ENCODE measurements around the gene COMMD1. TPM values are rescaled to one million over a fixed set of nuclear protein-coding genes. Genes with fewer than 3 reads are reported as not detected.

Gene COMMD1
- polyA plus RNA-seq, 1 of the 3 experiments (the other 2 are of a cell fraction): 32.5 TPM

GRCh38 chr2:62180975-62181374 lies 275.5 kb downstream of the COMMD1 start (continued):
- TF ChIP-seq, protein P1, sequence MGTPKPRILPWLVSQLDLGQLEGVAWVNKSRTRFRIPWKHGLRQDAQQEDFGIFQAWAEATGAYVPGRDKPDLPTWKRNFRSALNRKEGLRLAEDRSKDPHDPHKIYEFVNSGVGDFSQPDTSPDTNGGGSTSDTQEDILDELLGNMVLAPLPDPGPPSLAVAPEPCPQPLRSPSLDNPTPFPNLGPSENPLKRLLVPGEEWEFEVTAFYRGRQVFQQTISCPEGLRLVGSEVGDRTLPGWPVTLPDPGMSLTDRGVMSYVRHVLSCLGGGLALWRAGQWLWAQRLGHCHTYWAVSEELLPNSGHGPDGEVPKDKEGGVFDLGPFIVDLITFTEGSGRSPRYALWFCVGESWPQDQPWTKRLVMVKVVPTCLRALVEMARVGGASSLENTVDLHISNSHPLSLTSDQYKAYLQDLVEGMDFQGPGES (IDR thresholded peaks at IDR 0.05; ENCODE audit: low read depth, low read length): no peak
- TF ChIP-seq FOXJ3 (CRISPR knock-in tag; IDR thresholded peaks at IDR 0.05): no peak
- TF ChIP-seq, protein P2, sequence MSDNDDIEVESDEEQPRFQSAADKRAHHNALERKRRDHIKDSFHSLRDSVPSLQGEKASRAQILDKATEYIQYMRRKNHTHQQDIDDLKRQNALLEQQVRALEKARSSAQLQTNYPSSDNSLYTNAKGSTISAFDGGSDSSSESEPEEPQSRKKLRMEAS (IDR thresholded peaks at IDR 0.05; ENCODE audit: low read depth): no peak
- no peak for TF ChIP-seq YY1 (IDR thresholded peaks at IDR 0.05; ENCODE audit: low read depth)
- no peak for TF ChIP-seq EP300 (IDR thresholded peaks at IDR 0.05; ENCODE audit: borderline replicate concordance in 1 of 2, low read depth in 1 of 2, low read length in 1 of 2)

GRCh38 chr2:62181843-62182242 lies 276.4 kb downstream of the COMMD1 start:
- CTCF ChIA-PET: interaction anchor here (1.4 kb wide), 1 partner anchor 24 kb away, joined by 3 read pairs; no protein-coding TSS in a partner anchor
- POLR2A ChIA-PET: no interaction called here
- Histone ChIP-seq H3K27ac (ENCODE audit: low read depth in 2 of 2, low read length in 1 of 2) (no peak overlapping the region), H3K4me3 (ENCODE audit: low read depth in 2 of 2, low read length in 1 of 2) (no peak overlapping the region), H3K4me2 (no peak overlapping the region), H3K27me3 (ENCODE audit: insufficient read depth) (no peaks in the 10 kb centered on the region), H3F3A (replicated peaks; ENCODE audit: insufficient read depth) (no peaks in the 10 kb centered on the region), H3K4me1 (ENCODE audit: control insufficient read depth in 1 of 2, insufficient read depth in 2 of 2, low read depth in 1 of 2, low read length in 1 of 2) (peaks cover 0 to 12% of the 10 kb centered on the region in 2 experiments; a peak in 1 of 4 replicates), H3K9ac (no peak overlapping the region), H3K9me2 (no peaks in the 10 kb centered on the region), H3K9me3 (no peaks in the 10 kb centered on the region), H4K20me1 (ENCODE audit: insufficient read depth) (no peaks in the 10 kb centered on the region), H3K79me2 (ENCODE audit: insufficient read depth) (no peaks in the 10 kb centered on the region), H2AFZ (ENCODE audit: low read depth) (no peak overlapping the region), H3K36me3 (replicated peaks in 1 of 2; ENCODE audit: control insufficient read depth in 1 of 2, insufficient read depth in 2 of 2, low read length in 1 of 2) (no peaks in the 10 kb centered on the region)
- no peak for DNase-seq
- TF ChIP-seq EP300 (IDR thresholded peaks at IDR 0.05; ENCODE audit: borderline replicate concordance in 1 of 2, low read depth in 1 of 2, low read length in 1 of 2) (no peak), FOSL2 (IDR thresholded peaks at IDR 0.05; ENCODE audit: borderline replicate concordance, low read depth) (no peak), GATA2 (CRISPR knock-in tag; IDR thresholded peaks at IDR 0.05) (no peak), TEAD4 (IDR thresholded peaks at IDR 0.05; ENCODE audit: borderline replicate concordance, insufficient read depth) (no peak), FOXJ3 (CRISPR knock-in tag; IDR thresholded peaks at IDR 0.05) (no peak), TAF1 (IDR thresholded peaks at IDR 0.05; ENCODE audit: borderline replicate concordance, low read depth, low read length) (no peak), REST (IDR thresholded peaks at IDR 0.05; ENCODE audit: low read depth, low read length) (no peak), TCF12 (IDR thresholded peaks at IDR 0.05) (no peak), USF2 (IDR thresholded peaks at IDR 0.05; ENCODE audit: borderline replicate concordance, low read depth, low read length) (no peak), MEF2A (IDR thresholded peaks at IDR 0.05; ENCODE audit: borderline replicate concordance, low read depth) (no peak), POLR2AphosphoS5 (IDR thresholded peaks at IDR 0.05; ENCODE audit: low read depth, low read length) (no peak), SIN3A (IDR thresholded peaks at IDR 0.05; ENCODE audit: borderline replicate concordance, low read depth, low read length) (no peak), SMC3 (IDR thresholded peaks at IDR 0.05; ENCODE audit: low read depth, low read length) (no peak), NFIC (IDR thresholded peaks at IDR 0.05; ENCODE audit: borderline replicate concordance) (no peak)
- TF ChIP-seq, protein P3, sequence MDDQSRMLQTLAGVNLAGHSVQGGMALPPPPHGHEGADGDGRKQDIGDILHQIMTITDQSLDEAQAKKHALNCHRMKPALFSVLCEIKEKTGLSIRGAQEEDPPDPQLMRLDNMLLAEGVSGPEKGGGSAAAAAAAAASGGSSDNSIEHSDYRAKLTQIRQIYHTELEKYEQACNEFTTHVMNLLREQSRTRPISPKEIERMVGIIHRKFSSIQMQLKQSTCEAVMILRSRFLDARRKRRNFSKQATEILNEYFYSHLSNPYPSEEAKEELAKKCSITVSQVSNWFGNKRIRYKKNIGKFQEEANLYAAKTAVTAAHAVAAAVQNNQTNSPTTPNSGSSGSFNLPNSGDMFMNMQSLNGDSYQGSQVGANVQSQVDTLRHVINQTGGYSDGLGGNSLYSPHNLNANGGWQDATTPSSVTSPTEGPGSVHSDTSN (IDR thresholded peaks at IDR 0.05): no peak
- TF ChIP-seq, protein P2 (IDR thresholded peaks at IDR 0.05; ENCODE audit: low read depth): no peak
- TF ChIP-seq, protein P1 (IDR thresholded peaks at IDR 0.05; ENCODE audit: low read depth, low read length): no peak
- TF ChIP-seq, protein P4, sequence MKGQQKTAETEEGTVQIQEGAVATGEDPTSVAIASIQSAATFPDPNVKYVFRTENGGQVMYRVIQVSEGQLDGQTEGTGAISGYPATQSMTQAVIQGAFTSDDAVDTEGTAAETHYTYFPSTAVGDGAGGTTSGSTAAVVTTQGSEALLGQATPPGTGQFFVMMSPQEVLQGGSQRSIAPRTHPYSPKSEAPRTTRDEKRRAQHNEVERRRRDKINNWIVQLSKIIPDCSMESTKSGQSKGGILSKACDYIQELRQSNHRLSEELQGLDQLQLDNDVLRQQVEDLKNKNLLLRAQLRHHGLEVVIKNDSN (IDR thresholded peaks at IDR 0.05; ENCODE audit: borderline replicate concordance, low read depth): no peak
- WGBS (ENCODE audit: low lambda C conversion rate): 75% methylated on average over 3 of the region's 3 CpGs
